Ovary (tissue), 3 donors: ENCODE measurements around the gene NELFB.

Experiments used
- CTCF ChIP-seq, 3 donors: fragments of 450-650 bp in 2 of 3; fragments of 200-600 bp in 1 of 3; IDR thresholded peaks; one replicate each; pipeline versions ENCODE4 v1.5.1 to v1.8.0; 2016 to 2022; ENCODE audit warnings: antibody characterized with exemption in 3 of 3, mild to moderate bottlenecking in 1 of 3
- POLR2A ChIP-seq: fragments of 450-650 bp; IDR thresholded peaks from one replicate; pipeline ENCODE4 v1.6.1; 2017; ENCODE audit warnings: antibody characterized with exemption, mild to moderate bottlenecking, moderate library complexity
- donor health status: DM: no; HTN: no; CAD: no.

DNA sequence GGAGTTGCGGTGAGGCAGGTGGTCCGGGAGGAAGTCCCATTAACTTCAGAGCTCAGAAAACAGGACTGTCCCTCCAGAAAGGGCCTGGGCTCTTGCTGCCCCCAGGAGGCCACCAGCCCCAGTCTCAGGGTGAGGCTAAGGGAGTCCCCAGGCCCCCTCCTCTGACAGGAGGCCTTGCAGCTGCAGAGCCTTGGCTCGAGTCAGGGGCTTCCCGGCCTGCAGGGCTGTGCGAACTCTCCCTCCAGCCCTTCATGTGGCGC is 7.3 kb upstream of the NELFB start:
- TF ChIP-seq POLR2A (no peak), CTCF (IDR thresholded peaks at IDR 0.05) (no peak)
